NB4 (cell line): ENCODE data around the gene PDE4D.

ENCODE experiments used
- POLR2A ChIP-seq: IDR thresholded peaks from 2 replicates; pipeline ENCODE4 v1.6.1; 2011; ENCODE audit warnings: mild to moderate bottlenecking; ENCODE audit not compliant: insufficient read length; ENCODE audit errors: extremely low read depth
- TF ChIP-seq, protein P1 (sequence below): IDR thresholded peaks from one replicate; pipeline ENCODE4 v1.5.1; 2012; ENCODE audit warnings: low read depth, low read length
- TF ChIP-seq, protein P2 (sequence below): IDR thresholded peaks from 2 replicates; pipeline ENCODE4 v1.6.1; 2011; ENCODE audit warnings: low read depth, low read length

DNA sequence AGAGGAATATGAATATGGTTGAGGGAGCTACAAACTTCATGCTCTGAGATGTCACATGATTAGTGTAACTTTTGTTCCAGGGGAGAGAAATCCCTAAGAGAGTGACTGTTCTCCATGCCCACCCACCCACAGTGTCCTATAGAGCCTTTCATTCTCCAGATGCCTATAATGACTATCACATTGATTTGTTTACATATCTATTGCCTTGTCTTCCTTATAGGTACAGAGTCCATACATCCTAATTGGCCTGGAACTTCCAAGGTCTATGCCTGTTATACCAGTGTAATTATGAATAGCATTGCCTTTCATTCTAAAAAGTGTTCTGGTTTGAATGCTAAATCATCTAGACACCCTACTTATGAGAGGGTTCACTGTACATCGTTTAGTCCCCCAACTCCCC lies 835.3 kb downstream of the PDE4D start:
- TF ChIP-seq, protein P1, sequence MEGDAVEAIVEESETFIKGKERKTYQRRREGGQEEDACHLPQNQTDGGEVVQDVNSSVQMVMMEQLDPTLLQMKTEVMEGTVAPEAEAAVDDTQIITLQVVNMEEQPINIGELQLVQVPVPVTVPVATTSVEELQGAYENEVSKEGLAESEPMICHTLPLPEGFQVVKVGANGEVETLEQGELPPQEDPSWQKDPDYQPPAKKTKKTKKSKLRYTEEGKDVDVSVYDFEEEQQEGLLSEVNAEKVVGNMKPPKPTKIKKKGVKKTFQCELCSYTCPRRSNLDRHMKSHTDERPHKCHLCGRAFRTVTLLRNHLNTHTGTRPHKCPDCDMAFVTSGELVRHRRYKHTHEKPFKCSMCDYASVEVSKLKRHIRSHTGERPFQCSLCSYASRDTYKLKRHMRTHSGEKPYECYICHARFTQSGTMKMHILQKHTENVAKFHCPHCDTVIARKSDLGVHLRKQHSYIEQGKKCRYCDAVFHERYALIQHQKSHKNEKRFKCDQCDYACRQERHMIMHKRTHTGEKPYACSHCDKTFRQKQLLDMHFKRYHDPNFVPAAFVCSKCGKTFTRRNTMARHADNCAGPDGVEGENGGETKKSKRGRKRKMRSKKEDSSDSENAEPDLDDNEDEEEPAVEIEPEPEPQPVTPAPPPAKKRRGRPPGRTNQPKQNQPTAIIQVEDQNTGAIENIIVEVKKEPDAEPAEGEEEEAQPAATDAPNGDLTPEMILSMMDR, result no peak
- no peak for TF ChIP-seq POLR2A
- TF ChIP-seq, protein P2, sequence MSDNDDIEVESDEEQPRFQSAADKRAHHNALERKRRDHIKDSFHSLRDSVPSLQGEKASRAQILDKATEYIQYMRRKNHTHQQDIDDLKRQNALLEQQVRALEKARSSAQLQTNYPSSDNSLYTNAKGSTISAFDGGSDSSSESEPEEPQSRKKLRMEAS, result no peak
